SJCRH30 (cell line): Measurements from ENCODE around the gene TCP10L. TPM values are rescaled to one million over a fixed set of nuclear protein-coding genes. Genes with fewer than 3 reads are reported as not detected.
"Not testable (repeated sequence)": the region's sequence is repeated elsewhere in the genome, so short reads cannot be mapped to it uniquely, and the experiment has no call there.

Source experiments
- DNase-seq, 2 experiments: peaks; one replicate each; pipeline ENCODE4 v3.0.0-alpha.2; 2015 to 2020
- H3K27ac ChIP-seq: fragments of 250-450 bp; sonication (Bioruptor Pico); 2 replicates; pipeline ENCODE4 v1.5.1; 2020; ENCODE audit warnings: mild to moderate bottlenecking, moderate library complexity
- H3K27me3 ChIP-seq: fragments of 250-450 bp; sonication (Bioruptor Pico); 2 replicates; pipeline ENCODE4 v1.5.1; 2020; ENCODE audit warnings: mild to moderate bottlenecking, moderate library complexity
- H3K36me3 ChIP-seq: fragments of 250-450 bp; sonication (Bioruptor Pico); 2 replicates; pipeline ENCODE4 v1.5.1; 2020; ENCODE audit warnings: mild to moderate bottlenecking, moderate library complexity
- H3K4me1 ChIP-seq: fragments of 250-450 bp; sonication (Bioruptor Pico); 2 replicates; pipeline ENCODE4 v1.5.1; 2020; ENCODE audit warnings: mild to moderate bottlenecking, moderate library complexity
- H3K4me3 ChIP-seq: fragments of 250-450 bp; sonication (Bioruptor Pico); 2 replicates; pipeline ENCODE4 v1.5.1; 2020; ENCODE audit warnings: mild to moderate bottlenecking, moderate library complexity
- H3K9me3 ChIP-seq: fragments of 250-450 bp; sonication (Bioruptor Pico); replicated peaks from 2 replicates; pipeline ENCODE4 v1.5.1; 2020; ENCODE audit warnings: mild to moderate bottlenecking, moderate library complexity
- total RNA-seq: library from RNA; depleted of rRNA; stranded (reverse); fragments of >200 nt; shearing (Covaris generic); gene quantifications from 2 replicates; pipeline ENCODE4 v1.2.3, GENCODE V29; 2014

Gene TCP10L
- total RNA-seq, 1 experiment from 2014 or later = not detected

- no peaks in the 10 kb centered on the region for H3K4me1 ChIP-seq
- no peaks in the 10 kb centered on the region for H3K36me3 ChIP-seq
- no peaks in the 10 kb centered on the region for H3K9me3 ChIP-seq
- no peak for DNase-seq
- no peaks in the 10 kb centered on the region for H3K27me3 ChIP-seq
- H3K4me3 ChIP-seq = no peak overlapping the region
- no peak overlapping the region for H3K27ac ChIP-seq
Observed at GRCh38 chr21:32549886-32550285, 35.4 kb downstream of the TCP10L start.

GRCh38 chr21:32549440-32549839, 35.9 kb downstream of the TCP10L start:
- Histone ChIP-seq H3K27ac (no peak overlapping the region), H3K27me3 (no peaks in the 10 kb centered on the region), H3K36me3 (no peaks in the 10 kb centered on the region), H3K4me1 (no peaks in the 10 kb centered on the region), H3K9me3 (no peaks in the 10 kb centered on the region), H3K4me3 (no peak overlapping the region)
- DNase-seq = no peak

- Histone ChIP-seq H3K27ac (no peak overlapping the region), H3K9me3 (no peaks in the 10 kb centered on the region), H3K4me3 (no peak overlapping the region), H3K27me3 (no peaks in the 10 kb centered on the region), H3K36me3 (no peaks in the 10 kb centered on the region), H3K4me1 (no peaks in the 10 kb centered on the region)
- no peak for DNase-seq
Observed at GRCh38 chr21:32548978-32549377, 36.3 kb downstream of the TCP10L start.

- no peak overlapping the region for H3K4me3 ChIP-seq
- H3K36me3 ChIP-seq = no peaks in the 10 kb centered on the region
- no peaks in the 10 kb centered on the region for H3K27me3 ChIP-seq
- H3K27ac ChIP-seq = no peak overlapping the region
- no peaks in the 10 kb centered on the region for H3K9me3 ChIP-seq
- no peaks in the 10 kb centered on the region for H3K4me1 ChIP-seq
- DNase-seq = no peak
Observed at GRCh38 chr21:32547018-32547417, 38.3 kb downstream of the TCP10L start.

- Histone ChIP-seq H3K27me3 (no peaks in the 10 kb centered on the region), H3K36me3 (no peaks in the 10 kb centered on the region), H3K4me1 (no peaks in the 10 kb centered on the region), H3K9me3 (no peaks in the 10 kb centered on the region), H3K27ac (no peak overlapping the region), H3K4me3 (no peak overlapping the region)
- no peak for DNase-seq
Observed at GRCh38 chr21:32545948-32546441, 39.3 kb downstream of the TCP10L start.

GRCh38 chr21:32544697-32545096, 40.6 kb downstream of the TCP10L start:
- no peaks in the 10 kb centered on the region for H3K36me3 ChIP-seq
- DNase-seq = no peak
- H3K27ac ChIP-seq = no peak overlapping the region
- H3K4me3 ChIP-seq = no peak overlapping the region
- H3K9me3 ChIP-seq = no peaks in the 10 kb centered on the region
- no peaks in the 10 kb centered on the region for H3K27me3 ChIP-seq
- H3K4me1 ChIP-seq = no peaks in the 10 kb centered on the region

GRCh38 chr21:32543975-32544374, 41.3 kb downstream of the TCP10L start:
- no peaks in the 10 kb centered on the region for H3K36me3 ChIP-seq
- H3K27me3 ChIP-seq = no peaks in the 10 kb centered on the region
- H3K27ac ChIP-seq = no peak overlapping the region
- H3K9me3 ChIP-seq = no peaks in the 10 kb centered on the region
- H3K4me1 ChIP-seq = no peaks in the 10 kb centered on the region
- no peak for DNase-seq
- H3K4me3 ChIP-seq = no peak overlapping the region

GRCh38 chr21:32543056-32543455, 42.3 kb downstream of the TCP10L start:
- not testable (repeated sequence) for H3K4me1 ChIP-seq, H3K27ac ChIP-seq, H3K4me3 ChIP-seq, DNase-seq, H3K9me3 ChIP-seq, H3K36me3 ChIP-seq, H3K27me3 ChIP-seq

- Histone ChIP-seq H3K27me3 (no peaks in the 10 kb centered on the region), H3K27ac (no peak overlapping the region), H3K36me3 (no peaks in the 10 kb centered on the region), H3K4me3 (no peak overlapping the region), H3K9me3 (no peaks in the 10 kb centered on the region), H3K4me1 (no peaks in the 10 kb centered on the region)
- no peak for DNase-seq
Observed at GRCh38 chr21:32539378-32539777, 45.9 kb downstream of the TCP10L start.

GRCh38 chr21:32538147-32538792, 47.1 kb downstream of the TCP10L start:
- DNase-seq = no peak
- no peaks in the 10 kb centered on the region for H3K4me1 ChIP-seq
- H3K27ac ChIP-seq = no peak overlapping the region
- no peak overlapping the region for H3K4me3 ChIP-seq
- H3K9me3 ChIP-seq = no peaks in the 10 kb centered on the region
- H3K36me3 ChIP-seq = no peaks in the 10 kb centered on the region
- H3K27me3 ChIP-seq = no peaks in the 10 kb centered on the region

- H3K4me1 ChIP-seq = no peaks in the 10 kb centered on the region
- no peak for DNase-seq
Observed at GRCh38 chr21:32537569-32537881, 47.8 kb downstream of the TCP10L start.

GRCh38 chr21:32535612-32536011, 49.7 kb downstream of the TCP10L start:
- Histone ChIP-seq H3K27me3 (no peaks in the 10 kb centered on the region), H3K27ac (no peak overlapping the region), H3K36me3 (no peaks in the 10 kb centered on the region), H3K9me3 (no peaks in the 10 kb centered on the region), H3K4me3 (no peak overlapping the region), H3K4me1 (no peaks in the 10 kb centered on the region)
- DNase-seq = no peak

More at GRCh38 chr21:32537569-32537881, 47.8 kb downstream of the TCP10L start:
- H3K4me3 ChIP-seq = no peak overlapping the region
- H3K27me3 ChIP-seq = no peaks in the 10 kb centered on the region
- H3K9me3 ChIP-seq = no peaks in the 10 kb centered on the region
- H3K36me3 ChIP-seq = no peaks in the 10 kb centered on the region
- H3K27ac ChIP-seq = no peak overlapping the region

- no peaks in the 10 kb centered on the region for H3K4me1 ChIP-seq
- no peaks in the 10 kb centered on the region for H3K36me3 ChIP-seq
- H3K27me3 ChIP-seq = no peaks in the 10 kb centered on the region
- no peaks in the 10 kb centered on the region for H3K9me3 ChIP-seq
- H3K27ac ChIP-seq = no peak overlapping the region
- DNase-seq = no peak
- H3K4me3 ChIP-seq = no peak overlapping the region
Observed at GRCh38 chr21:32534113-32534512, 51.2 kb downstream of the TCP10L start.

GRCh38 chr21:32533611-32534010, 51.7 kb downstream of the TCP10L start:
- DNase-seq = no peak
- no peaks in the 10 kb centered on the region for H3K27me3 ChIP-seq
- no peak overlapping the region for H3K4me3 ChIP-seq
- H3K27ac ChIP-seq = no peak overlapping the region
- H3K9me3 ChIP-seq = no peaks in the 10 kb centered on the region
- no peaks in the 10 kb centered on the region for H3K36me3 ChIP-seq
- H3K4me1 ChIP-seq = no peaks in the 10 kb centered on the region

GRCh38 chr21:32533053-32533452, 52.3 kb downstream of the TCP10L start:
- Histone ChIP-seq H3K4me3 (no peak overlapping the region), H3K36me3 (no peaks in the 10 kb centered on the region), H3K4me1 (no peaks in the 10 kb centered on the region), H3K27me3 (no peaks in the 10 kb centered on the region; the same call in 1 of the 2 replicates), H3K9me3 (no peaks in the 10 kb centered on the region), H3K27ac (no peak overlapping the region)
- no peak for DNase-seq

GRCh38 chr21:32532636-32533035, 52.7 kb downstream of the TCP10L start:
- no peaks in the 10 kb centered on the region for H3K36me3 ChIP-seq
- no peak for DNase-seq

More at GRCh38 chr21:32532636-32533035, 52.7 kb downstream of the TCP10L start:
- Histone ChIP-seq H3K9me3 (no peaks in the 10 kb centered on the region), H3K4me3 (no peak overlapping the region), H3K4me1 (no peaks in the 10 kb centered on the region), H3K27ac (no peak overlapping the region), H3K27me3 (no peaks in the 10 kb centered on the region; the same call in 1 of the 2 replicates)
